ENCODE measurements around the gene PHLDA2. TPM values are rescaled to one million over a fixed set of nuclear protein-coding genes. Genes with fewer than 3 reads are reported as not detected.

Gene PHLDA2
- total and polyA plus RNA-seq, 2 of the 13 experiments (the other 11 are each of a cell fraction or from before 2014, with no cell fraction given) = 0.55 to 0.78 TPM

DNA sequence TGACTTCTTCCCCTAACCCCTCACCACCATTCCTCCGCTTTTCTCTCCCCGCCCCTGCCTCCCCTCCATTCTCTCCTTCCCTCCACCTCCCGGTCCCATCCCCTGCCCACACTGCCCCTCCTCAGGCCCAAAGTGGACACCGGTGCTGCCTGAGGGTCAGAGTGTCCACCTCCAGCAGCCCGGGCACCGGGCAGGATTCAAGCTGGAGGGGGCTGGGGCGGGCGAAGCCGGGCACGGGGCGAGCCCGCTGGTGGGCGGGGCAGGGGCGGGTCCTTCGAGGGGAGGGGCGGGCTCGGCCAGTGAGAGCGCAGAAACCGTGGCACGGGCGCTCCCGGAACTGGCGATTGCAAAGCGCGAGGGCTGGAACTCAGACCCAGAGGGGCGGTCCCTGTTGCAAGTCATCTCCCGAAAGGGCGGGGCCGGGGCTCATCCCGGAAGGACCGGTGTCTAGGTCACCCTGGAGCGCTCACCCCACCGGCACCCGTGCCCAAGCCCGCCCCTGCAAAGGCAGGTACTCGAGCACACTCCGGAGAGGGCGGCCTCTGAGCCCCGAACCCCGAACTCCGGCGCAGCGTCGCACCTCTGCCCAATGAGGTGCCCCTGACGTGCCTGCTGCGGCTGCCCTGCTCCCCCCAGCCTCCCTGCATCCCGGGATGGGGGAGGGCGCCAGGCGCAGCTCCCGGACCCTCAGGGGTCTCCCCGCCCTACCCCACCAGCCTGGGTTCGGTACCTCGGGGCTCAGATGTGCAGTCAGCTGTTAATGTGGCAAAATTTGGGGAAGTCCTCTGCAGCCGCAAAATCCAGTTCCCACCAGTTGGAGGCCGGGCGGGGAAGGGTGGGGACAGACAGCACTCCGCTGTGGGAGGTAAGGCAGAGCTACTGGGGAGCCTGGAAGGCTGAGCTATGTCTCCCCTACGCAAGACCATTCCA is 27.1 kb downstream of the PHLDA2 start (continued):
- TF ChIP-seq, protein P1, sequence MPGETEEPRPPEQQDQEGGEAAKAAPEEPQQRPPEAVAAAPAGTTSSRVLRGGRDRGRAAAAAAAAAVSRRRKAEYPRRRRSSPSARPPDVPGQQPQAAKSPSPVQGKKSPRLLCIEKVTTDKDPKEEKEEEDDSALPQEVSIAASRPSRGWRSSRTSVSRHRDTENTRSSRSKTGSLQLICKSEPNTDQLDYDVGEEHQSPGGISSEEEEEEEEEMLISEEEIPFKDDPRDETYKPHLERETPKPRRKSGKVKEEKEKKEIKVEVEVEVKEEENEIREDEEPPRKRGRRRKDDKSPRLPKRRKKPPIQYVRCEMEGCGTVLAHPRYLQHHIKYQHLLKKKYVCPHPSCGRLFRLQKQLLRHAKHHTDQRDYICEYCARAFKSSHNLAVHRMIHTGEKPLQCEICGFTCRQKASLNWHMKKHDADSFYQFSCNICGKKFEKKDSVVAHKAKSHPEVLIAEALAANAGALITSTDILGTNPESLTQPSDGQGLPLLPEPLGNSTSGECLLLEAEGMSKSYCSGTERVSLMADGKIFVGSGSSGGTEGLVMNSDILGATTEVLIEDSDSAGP (CRISPR knock-in tag; IDR thresholded peaks at IDR 0.05; ENCODE audit: borderline replicate concordance) = peak; percentile 6; the same call in 1 of the 2 replicates
- TF ChIP-seq, protein P2, sequence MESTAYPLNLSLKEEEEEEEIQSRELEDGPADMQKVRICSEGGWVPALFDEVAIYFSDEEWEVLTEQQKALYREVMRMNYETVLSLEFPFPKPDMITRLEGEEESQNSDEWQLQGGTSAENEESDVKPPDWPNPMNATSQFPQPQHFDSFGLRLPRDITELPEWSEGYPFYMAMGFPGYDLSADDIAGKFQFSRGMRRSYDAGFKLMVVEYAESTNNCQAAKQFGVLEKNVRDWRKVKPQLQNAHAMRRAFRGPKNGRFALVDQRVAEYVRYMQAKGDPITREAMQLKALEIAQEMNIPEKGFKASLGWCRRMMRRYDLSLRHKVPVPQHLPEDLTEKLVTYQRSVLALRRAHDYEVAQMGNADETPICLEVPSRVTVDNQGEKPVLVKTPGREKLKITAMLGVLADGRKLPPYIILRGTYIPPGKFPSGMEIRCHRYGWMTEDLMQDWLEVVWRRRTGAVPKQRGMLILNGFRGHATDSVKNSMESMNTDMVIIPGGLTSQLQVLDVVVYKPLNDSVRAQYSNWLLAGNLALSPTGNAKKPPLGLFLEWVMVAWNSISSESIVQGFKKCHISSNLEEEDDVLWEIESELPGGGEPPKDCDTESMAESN (CRISPR knock-in tag; conservative IDR thresholded peaks at IDR 0.05) = 0 out of 2 replicates have a peak, but pooled peaks have one; percentile 50
- TF ChIP-seq ATF1 (CRISPR knock-in tag; IDR thresholded peaks at IDR 0.05) (no peak), IRF2 (CRISPR knock-in tag; IDR thresholded peaks at IDR 0.05) (no peak), RXRA (CRISPR knock-in tag; IDR thresholded peaks at IDR 0.05) (no peak; the same call in 1 of the 2 replicates), BHLHE40 (IDR thresholded peaks at IDR 0.05; ENCODE audit: low read length) (peak; percentile 70), TAF15 (IDR thresholded peaks at IDR 0.05; ENCODE audit: low read depth, low read length, poor library complexity, severe bottlenecking) (peak; percentile 8), ZNF230 (CRISPR knock-in tag; IDR thresholded peaks at IDR 0.05) (no peak), ZNF782 (CRISPR knock-in tag; IDR thresholded peaks at IDR 0.05; ENCODE audit: borderline replicate concordance) (no peak)
- TF ChIP-seq, protein P3, sequence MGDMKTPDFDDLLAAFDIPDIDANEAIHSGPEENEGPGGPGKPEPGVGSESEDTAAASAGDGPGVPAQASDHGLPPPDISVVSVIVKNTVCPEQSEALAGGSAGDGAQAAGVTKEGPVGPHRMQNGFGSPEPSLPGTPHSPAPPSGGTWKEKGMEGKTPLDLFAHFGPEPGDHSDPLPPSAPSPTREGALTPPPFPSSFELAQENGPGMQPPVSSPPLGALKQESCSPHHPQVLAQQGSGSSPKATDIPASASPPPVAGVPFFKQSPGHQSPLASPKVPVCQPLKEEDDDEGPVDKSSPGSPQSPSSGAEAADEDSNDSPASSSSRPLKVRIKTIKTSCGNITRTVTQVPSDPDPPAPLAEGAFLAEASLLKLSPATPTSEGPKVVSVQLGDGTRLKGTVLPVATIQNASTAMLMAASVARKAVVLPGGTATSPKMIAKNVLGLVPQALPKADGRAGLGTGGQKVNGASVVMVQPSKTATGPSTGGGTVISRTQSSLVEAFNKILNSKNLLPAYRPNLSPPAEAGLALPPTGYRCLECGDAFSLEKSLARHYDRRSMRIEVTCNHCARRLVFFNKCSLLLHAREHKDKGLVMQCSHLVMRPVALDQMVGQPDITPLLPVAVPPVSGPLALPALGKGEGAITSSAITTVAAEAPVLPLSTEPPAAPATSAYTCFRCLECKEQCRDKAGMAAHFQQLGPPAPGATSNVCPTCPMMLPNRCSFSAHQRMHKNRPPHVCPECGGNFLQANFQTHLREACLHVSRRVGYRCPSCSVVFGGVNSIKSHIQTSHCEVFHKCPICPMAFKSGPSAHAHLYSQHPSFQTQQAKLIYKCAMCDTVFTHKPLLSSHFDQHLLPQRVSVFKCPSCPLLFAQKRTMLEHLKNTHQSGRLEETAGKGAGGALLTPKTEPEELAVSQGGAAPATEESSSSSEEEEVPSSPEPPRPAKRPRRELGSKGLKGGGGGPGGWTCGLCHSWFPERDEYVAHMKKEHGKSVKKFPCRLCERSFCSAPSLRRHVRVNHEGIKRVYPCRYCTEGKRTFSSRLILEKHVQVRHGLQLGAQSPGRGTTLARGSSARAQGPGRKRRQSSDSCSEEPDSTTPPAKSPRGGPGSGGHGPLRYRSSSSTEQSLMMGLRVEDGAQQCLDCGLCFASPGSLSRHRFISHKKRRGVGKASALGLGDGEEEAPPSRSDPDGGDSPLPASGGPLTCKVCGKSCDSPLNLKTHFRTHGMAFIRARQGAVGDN (CRISPR knock-in tag; IDR thresholded peaks at IDR 0.05) = peak; percentile 26
- TF ChIP-seq, protein P4, sequence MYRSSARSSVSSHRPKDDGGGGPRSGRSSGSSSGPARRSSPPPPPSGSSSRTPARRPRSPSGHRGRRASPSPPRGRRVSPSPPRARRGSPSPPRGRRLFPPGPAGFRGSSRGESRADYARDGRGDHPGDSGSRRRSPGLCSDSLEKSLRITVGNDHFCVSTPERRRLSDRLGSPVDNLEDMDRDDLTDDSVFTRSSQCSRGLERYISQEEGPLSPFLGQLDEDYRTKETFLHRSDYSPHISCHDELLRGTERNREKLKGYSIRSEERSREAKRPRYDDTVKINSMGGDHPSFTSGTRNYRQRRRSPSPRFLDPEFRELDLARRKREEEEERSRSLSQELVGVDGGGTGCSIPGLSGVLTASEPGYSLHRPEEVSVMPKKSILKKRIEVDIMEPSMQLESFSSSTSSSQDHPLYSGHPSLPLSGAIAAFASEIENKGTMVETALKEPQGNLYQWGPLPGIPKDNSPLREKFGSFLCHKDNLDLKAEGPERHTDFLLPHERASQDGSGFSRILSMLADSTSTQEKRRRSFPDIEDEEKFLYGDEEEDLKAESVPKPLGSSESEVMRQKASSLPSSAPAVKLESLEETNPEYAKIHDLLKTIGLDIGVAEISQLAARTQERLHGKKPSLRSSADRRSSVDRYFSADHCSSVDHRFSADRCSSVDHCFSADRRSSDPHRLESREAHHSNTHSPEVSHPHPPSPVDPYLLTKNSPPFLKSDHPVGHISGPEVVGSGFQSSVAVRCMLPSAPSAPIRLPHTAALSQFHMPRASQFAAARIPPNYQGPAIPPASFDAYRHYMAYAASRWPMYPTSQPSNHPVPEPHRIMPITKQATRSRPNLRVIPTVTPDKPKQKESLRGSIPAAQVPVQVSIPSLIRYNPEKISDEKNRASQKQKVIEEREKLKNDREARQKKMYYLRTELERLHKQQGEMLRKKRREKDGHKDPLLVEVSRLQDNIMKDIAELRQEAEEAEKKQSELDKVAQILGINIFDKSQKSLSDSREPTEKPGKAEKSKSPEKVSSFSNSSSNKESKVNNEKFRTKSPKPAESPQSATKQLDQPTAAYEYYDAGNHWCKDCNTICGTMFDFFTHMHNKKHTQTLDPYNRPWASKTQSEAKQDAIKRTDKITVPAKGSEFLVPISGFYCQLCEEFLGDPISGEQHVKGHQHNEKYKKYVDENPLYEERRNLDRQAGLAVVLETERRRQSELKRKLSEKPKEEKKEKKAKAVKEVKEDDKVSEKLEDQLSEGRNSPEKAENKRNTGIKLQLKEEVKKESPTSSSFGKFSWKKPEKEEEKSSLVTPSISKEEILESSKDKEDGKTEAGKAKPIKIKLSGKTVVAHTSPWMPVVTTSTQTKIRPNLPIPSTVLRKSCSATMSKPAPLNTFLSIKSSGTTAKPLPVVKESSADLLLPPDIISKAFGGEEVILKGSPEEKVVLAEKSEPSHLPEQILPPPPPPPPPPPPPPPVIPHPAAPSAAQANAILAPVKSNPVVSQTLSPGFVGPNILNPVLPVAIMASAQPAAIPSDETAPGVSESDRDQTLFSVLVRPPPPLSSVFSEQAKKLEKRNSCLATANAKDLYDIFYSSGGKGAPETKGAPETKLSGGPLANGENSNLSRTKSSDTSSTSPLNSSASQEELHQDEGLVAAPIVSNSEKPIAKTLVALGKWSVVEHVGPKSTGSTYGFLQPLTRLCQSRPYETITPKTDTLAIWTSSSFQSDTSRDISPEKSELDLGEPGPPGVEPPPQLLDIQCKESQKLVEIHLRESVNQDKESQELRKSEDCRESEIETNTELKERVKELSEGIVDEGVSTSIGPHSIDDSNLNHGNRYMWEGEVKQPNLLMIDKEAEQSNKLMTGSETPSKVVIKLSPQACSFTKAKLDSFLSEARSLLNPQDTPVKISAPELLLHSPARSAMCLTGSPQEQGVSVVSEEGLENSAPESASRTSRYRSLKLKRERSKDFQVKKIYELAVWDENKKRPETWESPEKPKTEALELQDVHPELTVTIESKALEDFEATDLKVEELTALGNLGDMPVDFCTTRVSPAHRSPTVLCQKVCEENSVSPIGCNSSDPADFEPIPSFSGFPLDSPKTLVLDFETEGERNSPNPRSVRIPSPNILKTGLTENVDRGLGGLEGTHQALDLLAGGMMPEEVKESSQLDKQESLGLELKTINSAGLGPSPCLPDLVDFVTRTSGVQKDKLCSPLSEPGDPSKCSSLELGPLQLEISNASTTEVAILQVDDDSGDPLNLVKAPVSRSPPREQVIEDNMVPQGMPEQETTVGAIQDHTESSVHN (CRISPR knock-in tag; IDR thresholded peaks at IDR 0.05) = no peak

All from HepG2 (cell line).